ENCODE data around the gene KRT3. TPM values are rescaled to one million over a fixed set of nuclear protein-coding genes. Genes with fewer than 3 reads are reported as not detected.

Gene KRT3
- total RNA-seq, 1 donor from 2014 or later = not detected

DNA sequence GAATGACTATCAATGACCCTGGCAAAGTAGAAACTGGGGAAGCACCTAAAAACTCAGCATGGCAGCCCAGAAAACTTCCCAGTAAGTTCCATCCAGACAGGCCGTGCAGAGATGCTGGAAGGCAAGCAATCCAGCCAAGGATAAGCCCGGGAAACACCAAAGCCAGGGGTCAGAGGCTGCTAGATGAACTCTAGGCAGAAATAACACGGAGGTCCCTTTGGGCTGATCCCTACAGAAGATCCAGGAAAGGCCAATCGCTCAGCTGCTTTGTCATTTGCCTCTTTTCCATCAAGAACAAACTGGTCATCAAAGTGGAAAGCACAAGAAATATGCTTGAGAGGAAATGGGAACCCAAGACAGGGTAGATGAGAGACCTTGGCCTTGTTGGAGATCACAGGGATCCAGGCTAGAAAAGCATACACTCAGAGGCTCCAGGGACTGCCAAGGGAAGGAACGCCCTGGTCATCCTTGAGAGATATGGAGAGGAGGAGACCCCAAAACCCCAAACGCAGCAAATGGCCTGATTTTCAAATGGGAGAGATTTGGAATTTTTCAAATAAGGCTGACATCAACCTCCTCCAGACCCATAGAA is 31.7 kb upstream of the KRT3 start:
- Histone ChIP-seq H3K27me3 (ENCODE audit: control insufficient read depth in 3 of 3, insufficient read depth in 3 of 3, low read length in 3 of 3) (peaks cover 5 to 37% (median 31%) of the 10 kb centered on the region in 3 donors), H3K4me3 (ENCODE audit: low read length in 3 of 3) (no peak overlapping the region), H3K36me3 (ENCODE audit: control insufficient read depth in 3 of 3, insufficient read depth in 3 of 3, low read length in 3 of 3) (no peaks in the 10 kb centered on the region), H3K9me3 (ENCODE audit: control insufficient read depth in 3 of 3, low read length in 3 of 3) (no peaks in the 10 kb centered on the region), H3K9ac (ENCODE audit: low read depth in 1 of 3, low read length in 3 of 3) (no peak overlapping the region), H3K27ac (ENCODE audit: low read depth, low read length) (no peak overlapping the region), H3K4me1 (ENCODE audit: control insufficient read depth in 3 of 3, insufficient read depth in 3 of 3, low read length in 3 of 3) (no peaks in the 10 kb centered on the region)

GRCh38 chr12:52826611-52827498 is 30.9 kb upstream of the KRT3 start:
- Histone ChIP-seq H3K4me3 (ENCODE audit: low read length in 3 of 3) (no peak overlapping the region), H3K9ac (ENCODE audit: low read depth in 1 of 3, low read length in 3 of 3) (no peak overlapping the region), H3K36me3 (ENCODE audit: control insufficient read depth in 3 of 3, insufficient read depth in 3 of 3, low read length in 3 of 3) (no peaks in the 10 kb centered on the region), H3K9me3 (ENCODE audit: control insufficient read depth in 3 of 3, low read length in 3 of 3) (no peaks in the 10 kb centered on the region), H3K27ac (ENCODE audit: low read depth, low read length) (no peak overlapping the region), H3K27me3 (ENCODE audit: control insufficient read depth in 3 of 3, insufficient read depth in 3 of 3, low read length in 3 of 3) (peaks cover 5 to 36% (median 32%) of the 10 kb centered on the region in 3 donors), H3K4me1 (ENCODE audit: control insufficient read depth in 3 of 3, insufficient read depth in 3 of 3, low read length in 3 of 3) (no peaks in the 10 kb centered on the region)

DNA sequence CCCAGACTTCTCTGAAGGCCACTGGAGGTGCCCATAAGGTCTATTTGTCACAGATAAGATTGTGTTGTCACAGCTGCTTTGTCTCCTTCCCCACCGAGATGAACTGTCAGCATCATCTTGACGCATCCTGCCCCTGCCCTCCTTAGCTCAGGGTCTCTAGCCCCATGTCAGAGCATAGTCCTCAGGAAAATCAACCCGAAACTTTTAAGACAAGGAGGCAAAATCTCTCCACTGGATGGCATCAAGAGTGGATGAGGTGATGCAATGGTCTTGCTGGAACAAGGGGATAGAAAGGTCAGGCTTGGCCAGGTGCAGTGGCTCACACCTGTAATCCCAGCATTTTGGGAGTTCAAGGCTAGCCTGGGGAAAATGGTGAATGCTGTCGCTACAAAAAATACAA is 30.0 kb upstream of the KRT3 start:
- Histone ChIP-seq H3K9me3 (ENCODE audit: control insufficient read depth in 3 of 3, low read length in 3 of 3) (no peaks in the 10 kb centered on the region), H3K27ac (ENCODE audit: low read depth, low read length) (no peak overlapping the region), H3K27me3 (ENCODE audit: control insufficient read depth in 3 of 3, insufficient read depth in 3 of 3, low read length in 3 of 3) (peaks cover 6 to 34% (median 34%) of the 10 kb centered on the region in 3 donors), H3K4me3 (ENCODE audit: low read length in 3 of 3) (no peak overlapping the region), H3K9ac (ENCODE audit: low read depth in 1 of 3, low read length in 3 of 3) (no peak overlapping the region), H3K36me3 (ENCODE audit: control insufficient read depth in 3 of 3, insufficient read depth in 3 of 3, low read length in 3 of 3) (no peaks in the 10 kb centered on the region), H3K4me1 (ENCODE audit: control insufficient read depth in 3 of 3, insufficient read depth in 3 of 3, low read length in 3 of 3) (no peaks in the 10 kb centered on the region)

DNA sequence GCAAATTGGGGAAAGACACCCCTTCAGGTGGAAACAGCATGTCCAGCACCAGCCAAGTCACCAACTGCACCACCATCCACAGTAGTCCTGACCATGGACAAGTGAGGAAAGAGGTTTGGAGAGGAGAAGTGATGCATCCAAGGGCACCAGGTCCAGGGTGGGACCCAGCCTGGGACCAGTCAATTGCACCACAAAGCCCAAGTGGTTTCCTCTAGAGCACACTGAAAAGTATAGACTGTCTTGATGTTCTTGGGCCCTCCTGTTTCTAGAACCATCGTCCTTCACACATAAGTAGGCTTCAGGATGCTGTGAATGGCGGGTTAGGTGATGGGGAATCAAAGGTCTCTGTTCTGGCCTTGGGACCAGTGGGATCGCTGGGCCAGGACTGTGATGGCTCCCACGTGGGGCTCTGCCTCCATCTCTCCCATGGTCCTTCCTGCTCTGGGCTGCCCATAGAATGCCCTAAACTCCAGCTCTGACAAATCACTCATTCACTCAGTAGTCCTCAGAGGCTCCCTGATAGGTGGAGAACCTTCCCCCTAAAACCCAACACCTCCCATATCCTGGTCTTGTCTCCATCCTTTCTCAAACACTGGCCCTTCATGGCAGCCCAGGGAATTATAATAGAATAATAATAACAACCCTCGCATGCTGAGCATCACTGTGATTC is 29.0 kb upstream of the KRT3 start:
- Histone ChIP-seq H3K36me3 (ENCODE audit: control insufficient read depth in 3 of 3, insufficient read depth in 3 of 3, low read length in 3 of 3) (no peaks in the 10 kb centered on the region), H3K9me3 (ENCODE audit: control insufficient read depth in 3 of 3, low read length in 3 of 3) (no peaks in the 10 kb centered on the region), H3K9ac (ENCODE audit: low read depth in 1 of 3, low read length in 3 of 3) (no peak overlapping the region), H3K27ac (ENCODE audit: low read depth, low read length) (no peak overlapping the region), H3K27me3 (ENCODE audit: control insufficient read depth in 3 of 3, insufficient read depth in 3 of 3, low read length in 3 of 3) (peaks cover 6 to 40% (median 39%) of the 10 kb centered on the region in 3 donors), H3K4me1 (ENCODE audit: control insufficient read depth in 3 of 3, insufficient read depth in 3 of 3, low read length in 3 of 3) (no peaks in the 10 kb centered on the region), H3K4me3 (ENCODE audit: low read length in 3 of 3) (no peak overlapping the region)

DNA sequence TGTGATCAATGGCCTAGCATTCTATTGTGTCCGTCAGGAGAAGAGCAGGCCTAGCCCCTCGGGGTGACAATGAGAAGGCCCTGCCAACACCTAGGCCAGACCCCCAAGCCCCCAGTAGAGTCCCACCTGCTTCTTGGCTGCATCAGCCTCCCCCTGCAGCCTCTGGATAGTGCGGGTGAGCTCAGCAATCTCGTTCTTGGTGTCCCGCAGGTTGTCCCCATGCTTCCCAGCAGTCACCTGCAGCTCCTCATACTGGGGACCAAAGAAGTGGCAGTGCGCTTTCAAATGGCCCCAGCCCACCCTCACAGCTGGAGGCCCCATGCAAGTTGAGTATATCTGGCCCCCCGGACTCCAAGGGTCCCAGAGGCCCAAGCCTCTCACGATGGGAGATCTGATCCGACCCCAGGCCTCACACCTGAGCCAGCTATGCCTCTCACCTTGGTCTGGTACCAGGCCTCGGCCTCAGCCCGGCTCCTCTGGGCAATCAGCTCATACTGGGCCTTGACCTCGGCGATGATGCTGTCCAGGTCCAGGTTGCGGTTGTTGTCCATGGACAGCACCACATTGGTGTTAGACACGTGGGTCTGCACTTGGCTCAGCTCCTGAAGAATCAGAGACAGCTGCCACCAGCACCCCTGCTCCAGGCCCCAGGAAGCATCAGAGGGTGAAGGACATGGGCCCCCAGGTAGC is 28.0 kb upstream of the KRT3 start:
- Histone ChIP-seq H3K27me3 (ENCODE audit: control insufficient read depth in 3 of 3, insufficient read depth in 3 of 3, low read length in 3 of 3) (peaks cover 6 to 45% (median 42%) of the 10 kb centered on the region in 3 donors), H3K4me3 (ENCODE audit: low read length in 3 of 3) (no peak overlapping the region), H3K4me1 (ENCODE audit: control insufficient read depth in 3 of 3, insufficient read depth in 3 of 3, low read length in 3 of 3) (no peaks in the 10 kb centered on the region), H3K9ac (ENCODE audit: low read depth in 1 of 3, low read length in 3 of 3) (no peak overlapping the region), H3K36me3 (ENCODE audit: control insufficient read depth in 3 of 3, insufficient read depth in 3 of 3, low read length in 3 of 3) (no peaks in the 10 kb centered on the region), H3K9me3 (ENCODE audit: control insufficient read depth in 3 of 3, low read length in 3 of 3) (no peaks in the 10 kb centered on the region), H3K27ac (ENCODE audit: low read depth, low read length) (no peak overlapping the region)

- no peaks in the 10 kb centered on the region for H3K4me1 ChIP-seq (ENCODE audit: control insufficient read depth in 3 of 3, insufficient read depth in 3 of 3, low read length in 3 of 3)
- no peaks in the 10 kb centered on the region for H3K9me3 ChIP-seq (ENCODE audit: control insufficient read depth in 3 of 3, low read length in 3 of 3)
- H3K36me3 ChIP-seq (ENCODE audit: control insufficient read depth in 3 of 3, insufficient read depth in 3 of 3, low read length in 3 of 3) = no peaks in the 10 kb centered on the region
- no peak overlapping the region for H3K4me3 ChIP-seq (ENCODE audit: low read length in 3 of 3)
- no peak overlapping the region for H3K27ac ChIP-seq (ENCODE audit: low read depth, low read length)
- no peak overlapping the region for H3K9ac ChIP-seq (ENCODE audit: low read depth in 1 of 3, low read length in 3 of 3)
- H3K27me3 ChIP-seq (ENCODE audit: control insufficient read depth in 3 of 3, insufficient read depth in 3 of 3, low read length in 3 of 3) = peaks cover 10 to 51% (median 51%) of the 10 kb centered on the region in 3 donors
Measured at GRCh38 chr12:52822771-52823510, 27.0 kb upstream of the KRT3 start.

- H3K27me3 ChIP-seq (ENCODE audit: control insufficient read depth in 3 of 3, insufficient read depth in 3 of 3, low read length in 3 of 3) = peaks cover 19 to 59% (median 50%) of the 10 kb centered on the region in 3 donors
- H3K9ac ChIP-seq (ENCODE audit: low read depth in 1 of 3, low read length in 3 of 3) = no peak overlapping the region
- no peaks in the 10 kb centered on the region for H3K36me3 ChIP-seq (ENCODE audit: control insufficient read depth in 3 of 3, insufficient read depth in 3 of 3, low read length in 3 of 3)
- no peak overlapping the region for H3K4me3 ChIP-seq (ENCODE audit: low read length in 3 of 3)
- no peak overlapping the region for H3K27ac ChIP-seq (ENCODE audit: low read depth, low read length)
- H3K9me3 ChIP-seq (ENCODE audit: control insufficient read depth in 3 of 3, low read length in 3 of 3) = no peaks in the 10 kb centered on the region
- H3K4me1 ChIP-seq (ENCODE audit: control insufficient read depth in 3 of 3, insufficient read depth in 3 of 3, low read length in 3 of 3) = no peaks in the 10 kb centered on the region
Measured at GRCh38 chr12:52821826-52822660, 26.1 kb upstream of the KRT3 start.

DNA sequence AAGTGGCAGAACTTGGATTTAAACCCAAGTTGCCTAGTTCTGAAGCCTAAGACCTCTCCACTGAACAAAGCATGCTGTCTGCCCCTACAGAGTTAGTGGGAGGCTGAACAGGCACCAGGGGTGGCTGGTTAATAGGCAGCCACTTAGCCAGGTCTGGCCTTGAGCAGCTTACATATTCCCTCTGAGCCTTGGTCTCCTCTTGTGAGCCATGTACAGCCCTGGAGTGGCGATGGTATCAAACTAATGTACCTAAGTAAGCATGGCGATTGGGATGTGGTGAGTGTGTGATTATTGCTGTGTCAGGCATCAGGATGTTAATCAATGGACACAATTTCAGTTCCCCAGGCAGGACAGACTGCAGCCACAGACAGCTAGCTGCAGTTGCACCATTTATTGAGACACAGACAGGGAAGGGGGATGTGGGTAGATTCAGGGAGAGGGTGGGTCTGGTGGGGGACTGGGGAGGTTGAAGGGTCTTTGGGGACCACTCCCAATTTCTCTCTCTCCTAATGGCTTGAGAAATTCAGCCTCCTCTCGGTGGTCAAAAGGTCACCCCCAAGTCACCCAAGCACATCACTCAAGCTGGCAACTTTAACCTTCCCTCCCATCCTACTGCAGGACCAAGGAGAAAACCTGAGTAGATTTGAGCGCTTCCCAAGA is 25.3 kb upstream of the KRT3 start:
- no peak overlapping the region for H3K9ac ChIP-seq (ENCODE audit: low read depth in 1 of 3, low read length in 3 of 3)
- H3K4me1 ChIP-seq (ENCODE audit: control insufficient read depth in 3 of 3, insufficient read depth in 3 of 3, low read length in 3 of 3) = no peaks in the 10 kb centered on the region
- H3K36me3 ChIP-seq (ENCODE audit: control insufficient read depth in 3 of 3, insufficient read depth in 3 of 3, low read length in 3 of 3) = no peaks in the 10 kb centered on the region
- no peak overlapping the region for H3K27ac ChIP-seq (ENCODE audit: low read depth, low read length)
- H3K4me3 ChIP-seq (ENCODE audit: low read length in 3 of 3) = no peak overlapping the region
- H3K27me3 ChIP-seq (ENCODE audit: control insufficient read depth in 3 of 3, insufficient read depth in 3 of 3, low read length in 3 of 3) = peaks cover 20 to 61% (median 48%) of the 10 kb centered on the region in 3 donors
- H3K9me3 ChIP-seq (ENCODE audit: control insufficient read depth in 3 of 3, low read length in 3 of 3) = no peaks in the 10 kb centered on the region

Measured in skeletal muscle tissue (tissue), 4 donors.